Measurements from ENCODE around the gene SPACA4.
"Not testable (repeated sequence)": the region's sequence is repeated elsewhere in the genome, so short reads cannot be mapped to it uniquely, and the experiment has no call there.

The SPACA4 gene, protein sequence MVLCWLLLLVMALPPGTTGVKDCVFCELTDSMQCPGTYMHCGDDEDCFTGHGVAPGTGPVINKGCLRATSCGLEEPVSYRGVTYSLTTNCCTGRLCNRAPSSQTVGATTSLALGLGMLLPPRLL

DNA sequence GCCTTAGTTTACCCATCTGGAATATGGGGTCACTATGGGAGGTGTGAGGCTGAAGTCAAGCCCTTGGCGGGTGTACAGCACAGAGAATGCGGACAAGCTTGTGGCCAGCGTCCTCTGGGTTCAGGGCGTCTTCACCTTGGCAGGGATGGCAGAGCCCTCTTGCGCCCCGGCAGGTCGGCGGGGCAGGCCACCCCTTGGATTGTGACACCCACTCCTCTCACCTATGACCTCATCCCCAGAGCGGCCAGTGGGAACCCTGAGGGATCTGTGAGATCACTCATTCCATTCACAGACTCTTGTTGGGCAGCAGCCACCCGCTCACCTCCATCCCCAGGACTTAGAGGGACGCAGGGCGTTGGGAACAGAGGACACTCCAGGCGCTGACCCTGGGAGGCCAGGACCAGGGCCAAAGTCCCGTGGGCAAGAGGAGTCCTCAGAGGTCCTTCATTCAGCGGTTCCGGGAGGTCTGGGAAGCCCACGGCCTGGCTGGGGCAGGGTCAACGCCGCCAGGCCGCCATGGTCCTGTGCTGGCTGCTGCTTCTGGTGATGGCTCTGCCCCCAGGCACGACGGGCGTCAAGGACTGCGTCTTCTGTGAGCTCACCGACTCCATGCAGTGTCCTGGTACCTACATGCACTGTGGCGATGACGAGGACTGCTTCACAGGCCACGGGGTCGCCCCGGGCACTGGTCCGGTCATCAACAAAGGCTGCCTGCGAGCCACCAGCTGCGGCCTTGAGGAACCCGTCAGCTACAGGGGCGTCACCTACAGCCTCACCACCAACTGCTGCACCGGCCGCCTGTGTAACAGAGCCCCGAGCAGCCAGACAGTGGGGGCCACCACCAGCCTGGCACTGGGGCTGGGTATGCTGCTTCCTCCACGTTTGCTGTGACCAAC lies at the start of gene SPACA4:
SPACA4 (plus strand) TSS at position 280 of the 896 bp plus-strand sequence; CDS start at position 517, 237 bp downstream.
- no peak for DNase-seq

DNA sequence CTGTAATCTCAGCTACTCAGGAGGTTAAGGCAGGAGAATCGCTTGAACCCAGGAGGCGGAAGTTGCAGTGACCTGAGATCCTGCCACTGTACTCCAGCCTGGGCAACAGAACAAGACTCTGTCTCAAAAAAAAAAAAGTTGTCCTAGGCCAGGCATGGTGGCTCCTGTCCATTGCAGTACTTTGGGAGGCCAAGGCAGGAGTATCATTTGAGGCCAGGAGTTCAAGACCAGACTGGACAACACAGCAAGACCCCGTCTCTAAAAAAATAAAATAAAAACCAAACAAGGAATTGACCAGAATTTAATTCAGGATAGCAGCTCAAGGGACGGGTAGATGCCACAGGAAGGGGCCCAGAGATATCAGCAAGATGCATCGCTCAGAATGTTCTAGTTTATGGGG lies 49.7 kb upstream of the SPACA4 start:
- DNase-seq: no peak

DNA sequence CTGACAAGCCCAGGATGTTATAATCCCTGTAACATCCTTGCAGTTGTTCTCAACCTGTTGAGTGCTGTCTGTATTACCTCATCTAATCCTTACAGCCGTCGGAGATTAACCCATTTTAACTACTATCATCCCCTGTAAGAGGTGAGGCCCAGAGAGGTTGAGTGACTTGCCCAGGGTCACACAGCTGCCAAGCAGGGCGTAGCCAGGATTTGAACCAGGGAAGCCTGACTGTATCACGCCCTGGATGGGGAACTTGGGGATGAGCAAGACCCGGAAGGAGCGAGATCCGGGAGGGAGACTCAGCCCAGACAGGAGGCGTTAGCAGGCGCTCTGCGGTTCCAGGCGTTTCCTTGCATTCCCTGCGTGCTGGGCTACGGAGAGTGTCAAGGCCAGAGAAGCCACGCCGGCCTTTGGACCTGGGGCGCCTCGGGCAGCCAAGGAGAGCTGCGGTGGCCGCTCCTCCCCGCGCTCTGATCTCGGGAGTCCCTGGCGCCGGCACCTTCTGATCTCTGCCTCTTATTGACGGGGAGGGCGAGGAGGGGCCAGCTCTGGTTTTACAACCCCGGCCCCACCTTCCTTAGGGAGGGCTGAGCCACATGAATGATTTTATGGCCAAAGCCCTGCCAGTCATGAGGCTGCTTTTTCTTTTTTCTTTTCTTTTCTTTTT lies 48.4 kb upstream of the SPACA4 start:
- no peak for DNase-seq

DNA sequence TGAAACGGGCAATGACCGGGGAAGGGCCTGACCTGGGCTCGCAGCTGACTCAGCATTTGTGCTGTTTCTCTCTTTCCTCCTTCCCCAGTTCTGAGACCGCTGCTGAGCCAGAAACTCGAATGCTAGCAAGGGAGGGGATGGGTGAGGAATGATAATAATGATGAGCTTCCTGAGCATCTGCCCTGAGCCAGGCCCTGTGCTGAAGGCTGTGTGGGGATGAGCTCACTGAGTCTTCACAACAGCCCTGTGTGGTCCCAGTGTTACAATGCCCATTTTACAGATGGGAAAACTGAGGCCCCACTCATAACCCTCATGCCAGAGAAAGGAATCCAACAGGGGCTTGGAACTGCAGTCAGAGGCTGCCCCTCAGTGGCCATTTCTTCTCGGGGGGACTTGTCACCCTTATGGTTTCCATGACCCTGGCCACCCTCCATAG lies 46.4 kb upstream of the SPACA4 start:
- no peak for DNase-seq

DNA sequence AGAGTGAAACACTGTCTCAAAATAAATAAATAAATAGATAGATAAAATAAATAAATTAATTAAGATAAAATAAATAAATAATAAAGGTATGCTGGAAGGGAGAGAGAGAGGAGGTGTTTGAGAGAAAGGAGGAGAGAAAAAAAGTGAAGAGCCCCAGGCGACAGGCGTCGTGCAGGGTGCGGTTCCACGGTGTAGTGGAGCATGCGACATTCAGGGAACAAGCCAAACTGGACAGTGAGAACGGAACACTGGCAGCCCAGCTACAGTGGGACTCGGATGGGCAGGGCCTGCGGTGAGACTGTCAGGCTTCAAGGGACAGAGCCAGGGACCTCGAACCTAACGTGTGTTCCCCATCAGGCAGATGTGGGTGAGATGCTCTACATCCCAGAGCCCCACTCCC lies 45.1 kb upstream of the SPACA4 start:
- DNase-seq: no peak

DNA sequence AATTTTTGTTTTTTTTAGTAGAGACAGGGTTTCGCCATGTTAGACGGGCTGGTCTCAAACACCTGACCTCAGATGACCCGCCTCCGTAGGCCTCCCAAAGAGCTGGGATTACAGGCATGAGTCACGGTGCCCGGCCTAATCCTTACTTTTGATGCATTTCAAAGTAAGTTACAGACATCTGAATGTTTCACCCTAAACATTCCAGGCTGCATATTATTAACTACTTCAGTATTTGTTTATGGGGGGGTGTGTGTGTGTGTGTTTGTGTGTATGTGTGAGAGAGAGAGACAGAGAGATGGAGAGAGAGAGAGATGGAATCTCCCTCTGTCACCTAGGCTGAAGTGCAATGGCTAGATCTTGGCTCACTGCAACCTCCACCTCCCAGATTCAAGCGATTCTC lies 41.5 kb upstream of the SPACA4 start:
- no peak for DNase-seq

DNA sequence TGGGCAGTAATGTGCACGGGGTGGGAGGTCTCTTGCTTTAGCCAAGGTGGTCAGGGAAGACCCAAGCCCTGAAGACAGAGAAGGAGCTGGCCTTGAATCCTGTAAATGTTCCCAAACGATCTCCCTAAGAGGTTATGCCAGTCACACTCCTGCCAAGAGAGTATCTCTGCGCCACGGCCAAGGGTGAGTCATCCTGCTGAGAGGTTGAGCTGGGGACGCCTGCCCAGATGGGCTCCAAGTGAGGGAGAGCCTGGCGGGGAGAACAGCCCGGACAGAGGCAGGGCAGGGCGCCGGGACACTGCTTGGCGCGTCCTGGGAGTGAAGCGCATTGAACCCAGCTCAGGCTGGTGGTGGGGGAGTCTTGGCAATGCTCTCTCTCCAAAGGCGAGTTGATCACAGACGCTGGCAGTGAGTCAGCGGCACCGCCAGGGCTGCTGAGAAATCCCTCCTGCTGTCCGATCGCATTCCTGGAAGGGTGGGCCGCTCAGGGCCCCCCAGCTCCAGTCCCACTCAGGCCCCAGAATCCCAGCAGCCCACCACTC lies 38.1 kb upstream of the SPACA4 start:
- peak; percentile 34 to 59 for DNase-seq

DNA sequence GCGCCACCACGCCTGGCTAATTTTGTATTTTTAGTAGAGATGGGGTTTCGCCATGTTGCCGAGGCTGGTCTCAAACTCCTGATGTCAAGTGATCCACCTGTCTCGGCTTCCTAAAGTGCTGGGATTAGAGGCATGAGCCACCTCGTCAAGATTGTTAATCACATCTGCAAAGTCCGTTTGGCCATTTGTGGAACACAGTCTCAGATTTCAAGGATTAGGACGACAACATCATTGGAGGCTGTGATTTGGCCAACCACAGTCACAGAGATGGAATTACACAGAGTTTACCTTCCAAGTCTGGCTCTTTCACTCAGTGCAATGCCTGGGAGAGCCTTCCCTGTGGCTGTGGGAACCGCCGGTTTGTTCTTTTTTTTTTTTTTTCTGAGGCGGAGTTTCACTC lies 36.7 kb upstream of the SPACA4 start:
- no peak for DNase-seq

DNA sequence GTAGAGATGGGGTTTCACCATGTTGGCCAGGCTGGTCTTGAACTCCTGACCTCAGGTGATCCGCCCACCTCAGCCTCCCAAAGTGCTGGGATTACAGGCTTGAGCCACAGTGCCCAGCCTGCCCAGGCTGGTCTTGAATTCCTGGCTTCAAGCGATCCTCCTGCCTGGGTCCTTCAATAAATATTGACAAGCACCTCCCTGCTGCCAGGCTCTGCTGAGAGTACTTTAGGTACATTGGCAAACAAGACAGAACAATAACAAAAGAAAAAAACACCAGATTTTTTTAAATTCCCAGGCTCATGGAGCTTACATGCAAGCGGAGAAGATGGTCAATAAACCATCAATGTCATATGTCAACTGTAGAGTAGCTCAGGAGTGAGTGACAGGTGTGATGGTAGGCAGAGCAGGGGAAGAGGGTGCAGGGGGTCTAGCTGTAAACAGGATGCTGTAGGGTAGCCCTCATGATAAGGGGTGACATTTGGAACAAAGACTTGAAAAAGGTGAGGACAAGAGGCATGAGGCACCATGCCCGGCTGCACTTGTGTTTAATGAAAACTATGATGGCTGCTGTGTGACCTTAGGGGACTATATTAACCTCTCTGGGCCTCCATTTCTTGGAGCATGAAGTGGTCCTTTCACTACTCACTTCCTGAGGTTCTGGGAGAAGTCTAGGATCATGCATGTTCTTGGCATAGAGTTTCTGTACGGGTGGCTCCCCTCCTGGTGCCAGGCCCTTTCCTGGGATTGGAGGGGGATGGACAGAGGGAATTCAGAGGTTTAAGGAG lies 35.0 kb upstream of the SPACA4 start:
- DNase-seq: no peak

DNA sequence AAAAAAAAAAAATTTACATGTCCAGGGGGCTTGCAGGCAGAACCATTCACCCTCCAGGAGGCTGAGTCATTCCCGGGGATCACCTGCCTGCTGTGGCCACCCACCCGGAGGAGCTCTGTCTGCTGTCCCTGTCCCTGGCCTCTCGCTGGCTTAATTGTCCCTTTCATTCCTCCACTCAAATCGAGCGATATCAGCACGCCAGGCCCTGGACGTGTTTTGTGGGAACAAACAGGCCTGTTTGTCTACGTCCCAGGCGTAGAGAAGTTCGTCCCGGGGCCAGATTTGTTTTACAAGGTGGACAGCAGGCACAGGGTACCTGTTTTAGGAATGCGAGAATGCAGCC lies 33.4 kb upstream of the SPACA4 start:
- DNase-seq: no peak

DNA sequence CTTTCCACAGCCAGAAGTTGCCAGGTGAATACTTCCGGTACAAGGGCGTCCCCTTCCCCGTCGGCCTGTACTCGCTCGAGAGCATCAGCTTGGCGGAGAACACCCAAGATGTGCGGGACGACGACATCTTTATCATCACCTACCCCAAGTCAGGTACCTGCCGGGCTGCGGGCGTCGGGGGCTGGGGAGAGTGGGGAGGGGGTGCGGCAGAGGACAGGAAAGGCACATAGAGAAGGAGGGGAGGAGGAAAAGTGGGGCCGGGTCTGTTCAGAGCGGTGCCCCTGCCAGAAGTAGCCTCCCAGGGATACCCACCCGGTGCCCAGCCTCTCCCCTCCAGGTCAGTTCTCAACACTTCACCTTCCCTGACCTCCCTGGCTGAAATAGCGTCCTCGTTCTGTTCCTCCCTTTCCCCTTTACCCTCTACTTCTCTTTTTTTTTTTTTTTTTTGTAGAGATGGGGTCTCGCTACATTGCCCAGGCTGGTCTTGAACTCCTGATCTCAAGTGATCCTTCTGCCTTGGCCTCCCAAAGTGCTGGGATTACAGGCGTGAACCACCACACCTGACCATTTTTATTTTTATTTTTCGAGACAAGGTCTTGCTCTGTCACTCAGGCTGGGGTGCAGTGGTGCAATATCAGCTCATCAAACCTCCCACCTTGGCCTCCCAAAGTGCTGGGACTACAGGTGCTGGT lies 30.5 kb upstream of the SPACA4 start:
- DNase-seq: no peak

DNA sequence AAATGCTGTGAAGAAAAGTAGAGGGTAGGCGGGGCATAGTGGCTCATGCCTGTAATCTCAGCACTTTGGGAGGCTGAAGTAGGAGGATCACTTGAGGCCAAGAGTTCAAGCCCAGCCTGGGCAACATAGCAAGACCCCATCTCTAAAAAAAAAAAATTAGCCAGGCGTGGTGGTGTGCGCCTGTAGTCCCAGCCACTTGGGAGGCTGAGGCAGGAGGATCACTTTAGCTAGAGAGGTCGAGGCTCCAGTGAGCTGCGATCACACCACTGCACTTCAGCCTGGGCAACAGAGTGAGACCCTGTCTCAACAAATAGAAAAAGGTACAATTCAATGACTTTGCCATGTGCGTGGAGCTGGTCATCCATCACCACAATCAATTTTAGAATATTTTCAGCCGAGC lies 28.6 kb upstream of the SPACA4 start:
- DNase-seq: not testable (repeated sequence)

DNA sequence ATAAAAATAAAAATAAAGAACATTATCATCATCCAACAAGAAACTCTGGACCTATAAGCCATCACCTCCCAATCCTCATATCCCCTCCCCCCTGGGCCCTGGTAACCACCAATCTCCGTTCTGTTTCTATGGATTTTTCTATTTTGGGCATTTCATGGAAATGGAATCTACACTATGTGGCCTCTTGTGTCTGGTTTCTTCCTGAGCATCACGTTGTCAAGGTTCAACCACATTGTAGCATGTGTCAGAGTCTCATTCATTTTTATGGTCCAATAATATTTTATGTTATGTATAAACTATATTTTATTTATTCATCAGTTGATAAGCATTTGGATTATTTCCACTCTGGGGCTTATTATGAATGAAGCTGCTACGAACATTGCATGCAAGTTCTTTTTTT lies 27.7 kb upstream of the SPACA4 start:
- no peak for DNase-seq

DNA sequence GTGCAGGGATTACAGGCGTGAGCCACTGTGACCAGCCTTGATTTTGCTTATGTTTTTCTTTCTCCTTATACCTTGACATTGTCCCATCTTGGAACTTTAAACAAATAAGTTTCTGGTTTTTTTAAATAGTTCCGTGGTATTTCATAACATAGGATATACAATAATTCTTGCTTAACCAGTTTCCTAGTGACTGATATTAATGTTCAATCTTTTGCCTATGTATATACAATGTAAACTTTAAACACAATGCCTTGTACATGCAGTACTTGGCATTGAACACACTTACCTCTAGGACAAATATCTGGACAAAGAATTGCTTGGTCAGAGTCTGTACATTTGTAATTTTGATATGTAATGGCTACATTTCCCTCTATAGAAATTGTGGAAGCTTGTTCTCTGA lies 24.4 kb upstream of the SPACA4 start:
- DNase-seq: no peak

DNA sequence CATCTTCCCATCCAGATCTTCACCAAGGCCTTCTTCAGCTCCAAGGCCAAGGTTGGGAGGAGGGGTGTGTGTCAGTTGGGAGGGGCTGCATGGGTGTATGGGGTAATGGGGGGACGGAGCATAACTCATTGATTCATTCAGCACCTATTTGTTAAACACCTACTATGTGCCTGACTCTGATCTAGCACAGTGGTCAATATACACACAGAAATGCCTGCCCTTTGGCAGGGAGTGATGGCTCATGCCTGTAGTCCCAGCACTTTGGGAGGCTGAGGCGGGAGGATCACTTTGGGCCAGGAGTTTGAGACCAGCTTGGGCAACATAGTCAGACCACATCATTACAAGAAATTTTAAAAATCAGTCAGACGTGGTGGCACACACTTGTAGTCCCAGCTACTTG lies 19.2 kb upstream of the SPACA4 start:
- no peak for DNase-seq

DNA sequence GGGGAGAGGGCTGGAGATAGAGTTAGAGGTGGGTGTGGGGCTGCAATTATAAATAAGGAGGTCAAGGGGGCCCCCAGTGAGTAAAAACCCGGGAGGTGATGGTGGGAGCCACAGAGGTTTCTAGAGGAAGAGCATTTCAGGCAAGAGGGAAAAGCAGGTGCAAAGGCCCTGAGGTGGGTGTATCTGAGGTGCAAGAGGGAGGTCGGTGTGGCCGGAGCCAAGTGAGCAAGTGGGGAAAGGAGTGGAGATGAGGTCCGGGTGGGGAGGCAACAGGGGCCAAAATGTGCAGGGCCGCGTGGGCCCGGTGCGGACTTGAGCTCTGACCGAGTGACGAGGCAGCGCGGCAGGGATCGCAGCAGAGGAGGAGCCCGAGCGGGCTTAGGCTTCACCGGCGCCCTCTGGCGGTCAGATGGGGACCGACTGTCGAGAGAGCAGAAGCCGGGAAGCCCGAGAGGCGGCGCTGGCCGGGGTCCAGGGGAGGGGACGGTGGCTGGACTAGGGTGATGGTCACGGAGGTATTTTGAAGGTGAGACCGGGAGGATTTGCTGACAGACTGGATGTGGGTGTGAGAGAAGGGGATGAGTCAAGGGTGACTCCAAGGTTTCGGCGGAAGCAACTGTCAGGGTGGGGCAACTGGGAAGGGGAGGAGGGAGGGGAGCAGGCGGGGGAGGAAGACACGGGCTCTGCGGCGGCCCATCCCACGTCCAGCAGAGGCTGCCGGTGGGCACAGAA lies 17.7 kb upstream of the SPACA4 start:
- peak; percentile 62 to 84 for DNase-seq

DNA sequence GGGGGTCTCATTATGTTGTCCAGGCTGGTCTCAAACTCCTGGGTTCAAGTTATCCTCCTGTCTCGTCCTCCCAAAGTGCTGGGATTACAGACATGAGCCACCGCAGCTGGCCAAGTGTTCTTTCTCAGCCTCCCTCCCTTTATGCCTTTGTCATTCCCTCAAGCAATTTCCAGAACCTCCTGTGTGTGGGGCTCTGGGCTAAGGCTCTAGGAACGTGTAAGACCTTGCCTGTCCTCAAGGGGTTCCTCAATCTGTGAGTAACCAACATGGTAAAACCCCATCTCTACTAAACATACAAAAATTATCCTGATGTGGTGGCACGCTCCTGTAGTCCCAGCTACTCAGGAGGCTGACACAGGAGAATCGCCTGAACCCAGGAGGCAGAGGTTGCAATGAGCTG lies 15.5 kb upstream of the SPACA4 start:
- no peak for DNase-seq

DNA sequence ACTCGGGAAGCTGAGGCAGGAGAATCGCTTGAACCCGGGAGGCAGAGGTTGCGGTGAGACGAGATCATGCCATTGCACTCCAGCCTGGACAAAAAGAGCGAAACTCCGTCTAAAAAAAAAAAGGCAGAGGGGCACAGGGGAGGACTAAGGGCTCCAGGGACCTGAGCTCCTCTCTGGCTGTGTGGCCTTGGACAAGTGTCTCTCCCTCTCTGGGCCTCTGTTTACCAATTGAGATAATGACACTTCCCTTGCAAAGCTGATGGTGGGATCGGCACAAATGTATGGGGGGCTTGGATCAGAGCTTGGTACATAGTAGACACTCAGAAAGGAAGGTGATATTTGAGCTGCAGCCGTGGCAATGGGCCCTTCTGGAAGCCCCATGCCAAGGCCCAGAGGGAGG lies 11.4 kb upstream of the SPACA4 start:
- DNase-seq: no peak

DNA sequence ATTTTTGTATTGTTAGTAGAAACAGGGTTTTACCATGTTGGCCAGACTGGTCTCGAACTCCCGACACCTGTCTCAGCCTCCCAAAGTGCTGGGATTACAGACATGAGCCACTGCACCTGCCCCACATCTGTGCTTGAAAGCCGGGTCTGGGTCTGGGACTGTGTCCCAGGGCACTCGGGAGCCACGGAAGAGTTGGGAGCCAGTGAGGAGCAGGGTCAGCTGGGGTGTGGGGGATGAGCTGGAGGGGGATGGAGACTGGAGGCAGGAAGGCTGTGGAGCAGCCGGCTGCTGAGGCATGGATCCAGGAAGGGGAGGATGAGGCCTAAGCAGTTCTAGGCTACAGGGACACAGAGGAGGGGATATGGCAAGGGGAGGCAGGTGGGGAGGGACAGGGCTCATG lies 10.7 kb upstream of the SPACA4 start:
- no peak for DNase-seq

DNA sequence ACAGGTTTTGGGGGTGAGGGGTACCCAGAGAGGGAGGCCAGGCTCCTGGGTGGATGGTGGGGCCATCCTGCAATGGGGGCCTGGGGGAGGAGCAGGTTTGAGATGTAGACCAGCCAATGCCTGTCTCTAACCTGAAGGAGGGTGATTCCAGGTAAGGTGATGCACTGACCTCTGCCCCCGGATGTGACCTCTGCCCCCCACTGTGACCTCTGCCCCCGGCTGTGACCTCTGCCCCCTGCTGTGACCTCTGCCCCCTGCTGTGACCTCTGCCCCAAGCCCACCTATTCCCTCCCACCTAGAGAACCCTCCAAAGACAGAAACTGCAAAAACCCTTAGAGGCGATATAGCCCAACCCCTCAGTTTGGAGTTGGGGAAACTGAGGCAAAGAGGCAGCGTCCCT lies 10.3 kb upstream of the SPACA4 start:
- DNase-seq: no peak

DNA sequence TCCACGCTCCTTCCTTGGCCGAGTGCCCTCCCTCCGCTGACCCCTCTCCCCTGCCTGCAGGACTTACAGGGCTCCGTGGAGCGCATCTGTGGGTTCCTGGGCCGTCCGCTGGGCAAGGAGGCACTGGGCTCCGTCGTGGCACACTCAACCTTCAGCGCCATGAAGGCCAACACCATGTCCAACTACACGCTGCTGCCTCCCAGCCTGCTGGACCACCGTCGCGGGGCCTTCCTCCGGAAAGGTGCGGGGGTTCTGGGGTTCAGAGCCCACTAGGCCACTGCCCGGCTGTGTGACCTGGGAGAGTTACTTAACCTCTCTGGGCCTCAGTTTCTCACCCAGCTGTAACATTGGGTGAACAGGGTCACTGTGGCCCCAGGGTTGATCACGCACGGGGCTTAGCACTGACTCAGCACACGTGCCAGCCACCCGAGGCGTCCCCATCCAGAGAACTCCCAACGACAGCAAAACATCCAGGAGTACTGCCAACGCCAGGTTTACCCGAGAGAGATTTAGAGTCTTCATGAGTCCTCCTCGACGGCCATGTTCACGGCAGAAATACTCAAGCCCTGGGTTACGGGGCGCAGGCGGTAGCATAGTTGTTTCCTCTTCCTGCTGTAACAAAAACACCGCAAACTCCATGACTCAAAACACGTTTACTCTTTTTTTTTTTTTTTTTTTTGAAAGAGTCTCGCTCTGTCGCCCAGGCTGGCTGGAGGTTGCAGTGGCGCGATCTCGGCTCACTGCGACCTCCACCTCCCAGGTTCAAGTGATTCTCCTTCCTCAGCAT lies 9.7 kb upstream of the SPACA4 start:
- no peak for DNase-seq
